Liver (tissue), 9 donors: ENCODE data around the gene SAA1. TPM values are rescaled to one million over a fixed set of nuclear protein-coding genes. Genes with fewer than 3 reads are reported as not detected.

Experiments
- DNase-seq: peaks from one replicate; pipeline ENCODE4 v3.0.0-alpha.2; 2017; ENCODE audit warnings: low spot score
- H3K27ac ChIP-seq, 2 donors: one replicate each; pipeline ENCODE4 v1.7.0; 2013; ENCODE audit warnings: inconsistent platforms in 2 of 2, low read length in 2 of 2, control low read depth in 1 of 2, low read depth in 1 of 2, mild to moderate bottlenecking in 1 of 2
- H3K27me3 ChIP-seq, 4 donors: one replicate each; pipeline versions ENCODE4 v1.6.1 to v1.7.0; 2013; ENCODE audit warnings: low read length in 3 of 4, inconsistent platforms in 1 of 4, mild to moderate bottlenecking in 1 of 4, moderate library complexity in 1 of 4; ENCODE audit not compliant: control insufficient read depth in 4 of 4, insufficient read depth in 4 of 4
- H3K36me3 ChIP-seq, 4 donors: one replicate each; pipeline versions ENCODE4 v1.6.1 to v1.7.0; 2013; ENCODE audit warnings: low read length in 3 of 4, mild to moderate bottlenecking in 3 of 4, low read depth in 1 of 4, moderate library complexity in 1 of 4; ENCODE audit not compliant: control insufficient read depth in 4 of 4, insufficient read depth in 3 of 4
- H3K4me1 ChIP-seq, 4 donors: one replicate each; pipeline versions ENCODE4 v1.6.1 to v1.7.0; 2013; ENCODE audit warnings: low read length in 3 of 4, mild to moderate bottlenecking in 3 of 4, moderate library complexity in 1 of 4; ENCODE audit not compliant: control insufficient read depth in 4 of 4, insufficient read depth in 4 of 4
- H3K4me3 ChIP-seq, 3 donors: one replicate each; pipeline versions ENCODE4 v1.6.1 to v1.7.0; 2013; ENCODE audit warnings: low read length in 3 of 3, control low read depth in 1 of 3, low read depth in 1 of 3, mild to moderate bottlenecking in 1 of 3
- H3K9ac ChIP-seq, 2 donors: one replicate each; pipeline ENCODE4 v1.7.0; 2013; ENCODE audit warnings: low read length in 2 of 2, mild to moderate bottlenecking in 2 of 2, moderate library complexity in 2 of 2, control low read depth in 1 of 2, low read depth in 1 of 2
- H3K9me3 ChIP-seq, 4 donors: one replicate each; pipeline versions ENCODE4 v1.6.1 to v1.7.0; 2013; ENCODE audit warnings: low read length in 3 of 4; ENCODE audit not compliant: control insufficient read depth in 4 of 4
- EGR1 ChIP-seq, 2 donors: IDR thresholded peaks; 2 replicates each; pipeline ENCODE4 v1.6.1; 2016 to 2018; ENCODE audit warnings: antibody characterized with exemption in 2 of 2, low read depth in 2 of 2
- FOXA1 ChIP-seq: IDR thresholded peaks from 2 replicates; pipeline ENCODE4 v1.6.1; 2016; ENCODE audit warnings: antibody characterized with exemption
- FOXA2 ChIP-seq: IDR thresholded peaks from 2 replicates; pipeline ENCODE4 v1.6.1; 2016; ENCODE audit warnings: antibody characterized with exemption
- GABPA ChIP-seq, 2 donors: IDR thresholded peaks in 1 of 2; conservative IDR thresholded peaks in 1 of 2; 2 replicates each; pipeline ENCODE4 v1.6.1; 2016; ENCODE audit warnings: antibody characterized with exemption in 2 of 2, mild to moderate bottlenecking in 1 of 2, moderate library complexity in 1 of 2
- HNF4A ChIP-seq, 2 donors: conservative IDR thresholded peaks; 2 replicates each; pipeline ENCODE4 v1.6.1; 2016; ENCODE audit warnings: antibody characterized with exemption in 2 of 2, mild to moderate bottlenecking in 2 of 2
- HNF4G ChIP-seq: IDR thresholded peaks from 2 replicates; pipeline ENCODE4 v1.6.1; 2016; ENCODE audit warnings: antibody characterized with exemption
- JUND ChIP-seq, 2 donors: IDR thresholded peaks; 2 replicates each; pipeline ENCODE4 v1.6.1; 2016; ENCODE audit warnings: antibody characterized with exemption in 2 of 2
- MAX ChIP-seq: IDR thresholded peaks from 2 replicates; pipeline ENCODE4 v1.6.1; 2016; ENCODE audit warnings: antibody characterized with exemption
- NR2F2 ChIP-seq: IDR thresholded peaks from 2 replicates; pipeline ENCODE4 v1.6.1; 2016; ENCODE audit warnings: antibody characterized with exemption
- RAD21 ChIP-seq, 2 donors: IDR thresholded peaks; 2 replicates each; pipeline ENCODE4 v1.6.1; 2016; ENCODE audit warnings: antibody characterized with exemption in 2 of 2, mild to moderate bottlenecking in 2 of 2
- REST ChIP-seq: IDR thresholded peaks from 2 replicates; pipeline ENCODE4 v1.6.1; 2016; ENCODE audit warnings: antibody characterized with exemption, mild to moderate bottlenecking
- RXRA ChIP-seq, 2 donors: IDR thresholded peaks; 2 replicates each; pipeline ENCODE4 v1.6.1; 2017 to 2018; ENCODE audit warnings: antibody characterized with exemption in 2 of 2, mild to moderate bottlenecking in 1 of 2
- SP1 ChIP-seq: IDR thresholded peaks from 2 replicates; pipeline ENCODE4 v1.6.1; 2018; ENCODE audit warnings: antibody characterized with exemption, mild to moderate bottlenecking
- TAF1 ChIP-seq: conservative IDR thresholded peaks from 2 replicates; pipeline ENCODE4 v1.6.1; 2016; ENCODE audit warnings: antibody characterized with exemption, mild to moderate bottlenecking
- YY1 ChIP-seq: IDR thresholded peaks from 2 replicates; pipeline ENCODE4 v1.6.1; 2016; ENCODE audit warnings: antibody characterized with exemption, mild to moderate bottlenecking
- WGBS: extraction: QIAGEN DNeasy Blood & Tissue Kit; methylation state at CpG from one replicate; pipeline ENCODE4 v1.1.7; 2013; 5-methylcytosine and 5-hydroxymethylcytosine counted together
- polyA plus RNA-seq, 2 donors: library from polyadenylated mRNA; stranded (reverse) in 1 of 2; unstranded in 1 of 2; fragments of 200-250 nt in 1 of 2; fragments of >200 nt in 1 of 2; fragmentation: Nextera tagmentation in 1 of 2; extraction: Ambion mirVana in 1 of 2; gene quantifications; one replicate each; pipeline versions ENCODE4 v1.2.1 to v1.2.3, GENCODE V29; 2013 to 2015
- total RNA-seq, 2 donors: library from RNA; depleted of rRNA; stranded (reverse); fragments of >200 nt; gene quantifications; one replicate each; pipeline ENCODE4 v1.2.3, GENCODE V29; 2014
- TF ChIP-seq, protein P1 (sequence below): fragments of 150-350 bp; IDR thresholded peaks from 2 replicates; pipeline ENCODE4 v1.5.1; 2017; ENCODE audit warnings: improper control_type of control experiment, low read depth, low read length; ENCODE audit not compliant: missing input control
- TF ChIP-seq, protein P2 (sequence below): IDR thresholded peaks from 2 replicates; pipeline ENCODE4 v1.6.1; 2016; ENCODE audit warnings: antibody characterized with exemption
- TF ChIP-seq, protein P3 (sequence below): IDR thresholded peaks from 2 replicates; pipeline ENCODE4 v1.6.1; 2016; ENCODE audit warnings: antibody characterized with exemption
- donor health status: healthy.
- donor health status: healthy.
- donor health status: healthy.
- donor health status: healthy.
- donor health status: healthy.

Gene SAA1
- over 10,000 TPM in 1 of 2 donors, 10 to 100 TPM in 1; 20.4 to 17,739 TPM for total RNA-seq
- over 10,000 TPM; 24,385 to 33,277 TPM for polyA plus RNA-seq

- WGBS, result 37% methylated on average over 8 of the region's 8 CpGs
- H3K9ac ChIP-seq, result no peak within 1 kb of the TSS
Observed at GRCh38 chr11:18265949-18266348, at the start of gene SAA1. Gene SAA1, plus strand, starts transcription at chr11:18266264. Its CDS starts 624 bp downstream, at chr11:18266888.

More at GRCh38 chr11:18265949-18266348, at the start of gene SAA1:
- DNase-seq, result no peak
- Histone ChIP-seq H3K27me3 (no peaks in the 10 kb centered on the region), H3K4me3 (no peak within 1 kb of the TSS), H3K4me1 (peaks cover 3 to 13% (median 4%) of the 10 kb centered on the region in 4 donors), H3K36me3 (no peaks in the 10 kb centered on the region), H3K9me3 (no peaks in the 10 kb centered on the region), H3K27ac (no peak within 1 kb of the TSS)
- TF ChIP-seq EGR1 (IDR thresholded peaks at IDR 0.05; ENCODE audit: low read depth in 2 of 2), result no peak
- no peak for TF ChIP-seq HNF4G
- TF ChIP-seq RAD21 (IDR thresholded peaks at IDR 0.05), result no peak
- peak; percentile 24 for TF ChIP-seq MAX
- TF ChIP-seq, protein P1, sequence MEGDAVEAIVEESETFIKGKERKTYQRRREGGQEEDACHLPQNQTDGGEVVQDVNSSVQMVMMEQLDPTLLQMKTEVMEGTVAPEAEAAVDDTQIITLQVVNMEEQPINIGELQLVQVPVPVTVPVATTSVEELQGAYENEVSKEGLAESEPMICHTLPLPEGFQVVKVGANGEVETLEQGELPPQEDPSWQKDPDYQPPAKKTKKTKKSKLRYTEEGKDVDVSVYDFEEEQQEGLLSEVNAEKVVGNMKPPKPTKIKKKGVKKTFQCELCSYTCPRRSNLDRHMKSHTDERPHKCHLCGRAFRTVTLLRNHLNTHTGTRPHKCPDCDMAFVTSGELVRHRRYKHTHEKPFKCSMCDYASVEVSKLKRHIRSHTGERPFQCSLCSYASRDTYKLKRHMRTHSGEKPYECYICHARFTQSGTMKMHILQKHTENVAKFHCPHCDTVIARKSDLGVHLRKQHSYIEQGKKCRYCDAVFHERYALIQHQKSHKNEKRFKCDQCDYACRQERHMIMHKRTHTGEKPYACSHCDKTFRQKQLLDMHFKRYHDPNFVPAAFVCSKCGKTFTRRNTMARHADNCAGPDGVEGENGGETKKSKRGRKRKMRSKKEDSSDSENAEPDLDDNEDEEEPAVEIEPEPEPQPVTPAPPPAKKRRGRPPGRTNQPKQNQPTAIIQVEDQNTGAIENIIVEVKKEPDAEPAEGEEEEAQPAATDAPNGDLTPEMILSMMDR, result no peak
- TF ChIP-seq GABPA (IDR thresholded peaks at IDR 0.05 in 1 of 2, conservative IDR thresholded peaks at IDR 0.05 in 1 of 2), result no peak
- TF ChIP-seq REST, result no peak
- TF ChIP-seq, protein P2, sequence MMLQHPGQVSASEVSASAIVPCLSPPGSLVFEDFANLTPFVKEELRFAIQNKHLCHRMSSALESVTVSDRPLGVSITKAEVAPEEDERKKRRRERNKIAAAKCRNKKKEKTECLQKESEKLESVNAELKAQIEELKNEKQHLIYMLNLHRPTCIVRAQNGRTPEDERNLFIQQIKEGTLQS, result no peak
- TF ChIP-seq TAF1, result no peak
- TF ChIP-seq FOXA1, result no peak
- TF ChIP-seq SP1, result peak; percentile 44
- peak; percentile 61 to 68 for TF ChIP-seq HNF4A (conservative IDR thresholded peaks at IDR 0.05)
- TF ChIP-seq YY1, result peak; percentile 32
- TF ChIP-seq JUND (IDR thresholded peaks at IDR 0.05), result peak; percentile 33 to 56
- TF ChIP-seq FOXA2, result no peak
- TF ChIP-seq NR2F2, result no peak
- TF ChIP-seq, protein P3, sequence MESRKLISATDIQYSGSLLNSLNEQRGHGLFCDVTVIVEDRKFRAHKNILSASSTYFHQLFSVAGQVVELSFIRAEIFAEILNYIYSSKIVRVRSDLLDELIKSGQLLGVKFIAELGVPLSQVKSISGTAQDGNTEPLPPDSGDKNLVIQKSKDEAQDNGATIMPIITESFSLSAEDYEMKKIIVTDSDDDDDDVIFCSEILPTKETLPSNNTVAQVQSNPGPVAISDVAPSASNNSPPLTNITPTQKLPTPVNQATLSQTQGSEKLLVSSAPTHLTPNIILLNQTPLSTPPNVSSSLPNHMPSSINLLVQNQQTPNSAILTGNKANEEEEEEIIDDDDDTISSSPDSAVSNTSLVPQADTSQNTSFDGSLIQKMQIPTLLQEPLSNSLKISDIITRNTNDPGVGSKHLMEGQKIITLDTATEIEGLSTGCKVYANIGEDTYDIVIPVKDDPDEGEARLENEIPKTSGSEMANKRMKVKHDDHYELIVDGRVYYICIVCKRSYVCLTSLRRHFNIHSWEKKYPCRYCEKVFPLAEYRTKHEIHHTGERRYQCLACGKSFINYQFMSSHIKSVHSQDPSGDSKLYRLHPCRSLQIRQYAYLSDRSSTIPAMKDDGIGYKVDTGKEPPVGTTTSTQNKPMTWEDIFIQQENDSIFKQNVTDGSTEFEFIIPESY, result no peak
- TF ChIP-seq RXRA (IDR thresholded peaks at IDR 0.05), result peak; percentile 76 to 81
